Dermis microvascular lymphatic vessel endothelial cell (primary cell): ENCODE data around the gene CAMTA1. TPM values are rescaled to one million over a fixed set of nuclear protein-coding genes. Genes with fewer than 3 reads are reported as not detected.

Experiments
- DNase-seq, 2 donors: peaks; one replicate each; pipeline versions ENCODE4 v3.0.0 to v3.0.0-alpha.2; 2010; ENCODE audit warnings: low read depth in 2 of 2
- total RNA-seq: library from RNA; depleted of rRNA; stranded (reverse); fragments of >200 nt; gene quantifications from 2 replicates; pipeline ENCODE4 v1.2.1, GENCODE V29; 2014

Gene CAMTA1
- total RNA-seq, 1 donor from 2014 or later, result 33.9 TPM

DNA sequence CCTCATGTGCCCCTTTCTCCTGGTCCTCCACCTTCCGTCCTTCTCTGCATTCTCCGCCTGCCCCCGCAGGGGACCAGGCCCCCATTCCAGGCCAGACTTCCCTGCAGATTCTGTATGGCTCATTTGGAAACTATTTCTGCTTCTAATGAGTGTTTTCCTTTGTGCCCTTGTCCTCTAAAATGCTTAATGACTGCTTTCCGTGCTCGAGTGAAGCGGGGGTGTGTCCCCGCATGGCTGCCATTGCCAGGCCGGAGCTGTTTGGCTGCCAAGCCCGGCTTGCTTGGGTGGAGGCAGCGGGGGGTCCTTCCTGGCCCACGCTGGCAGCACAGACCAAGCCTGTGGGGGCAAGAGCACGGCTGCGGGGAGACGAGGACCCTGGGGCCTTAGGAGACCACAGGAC, 686.6 kb downstream of the CAMTA1 start:
- DNase-seq, result peak in 1 of 2 donors; percentile 6

DNA sequence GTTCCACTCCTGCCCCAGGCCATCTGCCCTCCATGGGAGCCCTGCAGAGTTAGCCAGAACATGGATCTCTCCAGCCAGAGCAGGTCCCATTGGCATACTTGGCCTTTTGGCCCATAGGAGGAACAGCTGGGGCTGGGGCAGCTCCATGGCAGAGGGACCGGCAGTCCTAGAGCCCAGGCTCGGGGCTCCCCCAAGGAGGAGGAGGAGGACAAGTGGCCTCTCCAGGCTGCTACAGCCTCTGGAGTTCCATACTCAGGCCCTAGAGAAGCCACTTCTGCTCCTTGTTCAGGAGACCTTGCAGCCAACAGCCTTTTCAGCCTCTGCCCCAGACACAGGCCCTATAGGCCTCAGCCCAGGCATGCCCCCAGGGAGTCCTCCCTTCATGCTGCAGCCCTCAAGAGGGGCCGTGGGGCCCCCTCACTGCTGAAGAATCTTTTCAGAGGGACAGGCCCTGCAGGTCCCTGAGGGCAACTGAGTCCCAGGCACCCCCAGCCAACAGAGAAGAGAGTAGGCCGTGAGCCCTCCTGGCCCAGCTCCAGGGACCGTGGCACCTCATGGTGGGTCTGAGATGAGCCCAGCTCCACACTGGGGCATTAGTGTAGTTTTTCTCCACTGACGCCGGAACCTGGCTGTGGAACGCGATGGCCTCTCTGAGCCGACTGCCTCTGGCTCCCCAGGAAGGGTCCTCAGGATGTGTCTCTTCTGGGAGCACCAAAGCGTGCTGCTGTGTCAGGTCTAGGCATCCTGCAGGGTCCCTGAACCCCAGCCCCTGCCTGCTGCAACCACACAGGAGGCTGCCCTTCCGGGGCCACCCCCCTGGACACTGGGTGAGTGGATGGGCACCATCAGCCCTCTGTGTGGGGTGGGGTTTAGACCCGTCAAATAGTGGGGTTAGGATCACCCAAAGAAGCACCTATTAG, 688.2 kb downstream of the CAMTA1 start:
- no peak for DNase-seq

DNA sequence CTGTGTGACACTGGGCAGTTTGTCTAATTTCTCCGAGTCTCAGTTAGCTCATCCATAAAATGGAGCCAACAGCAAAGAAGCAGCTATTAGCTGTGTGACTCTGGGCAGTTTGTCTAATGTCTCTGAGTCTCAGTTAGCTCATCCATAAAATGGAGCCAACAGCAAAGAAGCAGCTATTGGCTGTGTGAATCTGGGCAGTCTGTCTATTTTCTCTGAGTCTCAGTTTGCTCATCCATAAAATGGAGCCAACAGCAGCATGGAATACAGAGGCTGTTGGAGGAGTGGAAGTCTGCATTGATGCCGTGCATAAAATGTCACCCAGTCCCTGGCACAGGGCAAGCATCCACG, 688.9 kb downstream of the CAMTA1 start:
- DNase-seq, result no peak

DNA sequence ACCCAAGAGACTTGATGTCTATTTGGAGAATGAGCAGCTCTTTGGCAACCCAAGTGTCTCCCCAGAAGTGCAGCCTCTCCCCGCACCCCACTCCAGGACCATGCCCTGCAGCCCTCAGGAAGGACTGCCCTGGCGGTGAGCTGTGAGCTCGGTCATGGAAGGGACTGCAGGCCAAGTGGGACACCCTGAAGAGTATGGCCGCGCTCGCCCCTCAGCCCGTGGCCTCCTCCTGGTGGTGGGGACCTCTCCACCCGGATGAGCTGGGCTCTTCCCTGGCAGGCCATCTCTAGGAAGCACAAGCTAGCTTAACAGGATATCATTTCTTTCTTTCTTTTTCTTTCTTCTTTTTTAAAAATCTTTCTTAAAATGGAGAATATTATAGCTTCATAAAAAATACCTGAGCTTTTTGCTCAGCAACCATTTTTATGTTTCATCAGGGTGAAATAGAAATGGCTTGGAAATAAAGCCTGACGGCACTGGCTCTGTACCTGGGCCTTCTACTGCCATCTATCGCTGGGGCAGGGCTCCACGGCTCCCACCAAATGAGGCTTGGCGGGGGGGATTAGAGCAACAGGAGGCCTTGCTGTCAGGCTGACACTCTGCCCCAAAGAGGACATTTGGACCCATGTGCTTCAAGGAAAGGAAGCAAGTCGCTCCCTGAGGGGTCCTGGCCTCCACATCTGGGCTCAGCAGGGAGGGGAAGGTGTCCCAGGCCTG, 689.7 kb downstream of the CAMTA1 start:
- DNase-seq, result no peak

DNA sequence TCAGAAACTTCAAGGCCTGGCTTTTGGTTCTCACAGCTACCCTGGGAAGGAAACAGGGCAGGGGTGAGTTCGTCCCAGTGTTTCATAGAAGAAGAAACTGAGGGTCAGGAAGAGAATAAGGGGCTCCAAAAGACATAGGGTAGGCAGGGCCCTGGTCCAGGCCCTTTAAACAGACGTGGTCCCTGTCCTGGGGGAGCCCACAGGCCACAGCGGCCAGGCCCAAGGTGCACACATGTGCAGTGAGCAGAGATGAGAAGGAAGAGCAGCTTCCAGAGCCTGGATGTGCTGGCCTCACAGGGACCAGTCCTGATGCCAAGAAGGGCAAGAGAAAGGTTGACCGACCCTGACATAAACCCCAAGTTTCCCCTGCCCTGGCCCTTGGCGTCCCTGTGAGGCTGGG, 690.4 kb downstream of the CAMTA1 start:
- DNase-seq, result no peak

DNA sequence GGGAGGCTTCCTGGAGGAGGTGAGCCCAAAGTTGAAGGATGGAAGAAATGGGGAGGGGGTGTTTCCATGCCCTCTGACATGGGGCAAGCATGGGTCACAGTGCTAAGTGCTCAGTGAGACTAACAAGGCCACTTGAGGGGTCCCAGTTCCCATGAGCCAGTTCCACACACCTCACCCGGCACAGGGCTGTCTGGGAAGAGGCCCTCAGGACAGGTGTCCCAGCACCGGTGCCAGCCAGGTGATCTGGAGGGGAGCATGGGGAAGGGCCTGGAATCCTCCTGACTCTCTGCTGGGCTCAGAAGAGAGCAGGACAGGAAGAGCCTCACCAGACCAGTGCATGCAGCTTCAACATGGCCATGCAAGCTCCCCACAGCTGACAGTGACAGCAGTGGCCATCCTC, 691.1 kb downstream of the CAMTA1 start:
- DNase-seq, result no peak

DNA sequence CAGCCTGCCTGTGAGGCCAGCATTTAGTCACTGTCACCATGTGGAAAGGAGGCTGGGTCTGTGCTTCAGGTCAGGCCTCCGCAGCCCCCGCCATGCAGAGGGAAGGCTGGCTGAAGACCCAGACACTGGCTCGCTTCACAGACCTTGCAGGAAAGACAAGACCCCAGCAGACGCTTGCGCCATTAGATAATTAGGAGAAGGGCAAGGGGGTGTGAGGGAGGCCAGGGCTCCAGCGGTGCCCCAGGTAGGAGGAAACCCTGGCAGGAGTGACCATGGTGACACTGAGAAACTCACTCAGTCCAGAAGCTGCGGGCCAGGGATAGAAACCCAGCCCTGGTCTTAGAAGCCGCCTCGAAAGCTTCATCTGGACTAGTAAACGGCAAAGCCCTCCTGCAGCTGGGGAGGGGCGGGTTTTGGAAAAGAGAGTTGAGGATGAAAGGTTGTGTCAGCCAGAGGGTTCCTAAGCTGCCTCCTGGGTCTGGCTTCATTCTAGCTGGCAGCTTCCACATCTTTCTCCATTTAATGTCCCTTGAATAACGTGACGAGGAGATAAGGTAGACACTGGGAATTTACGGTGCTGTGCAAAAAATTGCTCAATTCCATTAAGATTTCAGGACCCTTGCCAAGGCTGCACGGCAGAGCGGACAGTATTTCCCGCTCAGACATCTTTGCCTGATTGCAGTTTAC, 691.8 kb downstream of the CAMTA1 start:
- no peak for DNase-seq

DNA sequence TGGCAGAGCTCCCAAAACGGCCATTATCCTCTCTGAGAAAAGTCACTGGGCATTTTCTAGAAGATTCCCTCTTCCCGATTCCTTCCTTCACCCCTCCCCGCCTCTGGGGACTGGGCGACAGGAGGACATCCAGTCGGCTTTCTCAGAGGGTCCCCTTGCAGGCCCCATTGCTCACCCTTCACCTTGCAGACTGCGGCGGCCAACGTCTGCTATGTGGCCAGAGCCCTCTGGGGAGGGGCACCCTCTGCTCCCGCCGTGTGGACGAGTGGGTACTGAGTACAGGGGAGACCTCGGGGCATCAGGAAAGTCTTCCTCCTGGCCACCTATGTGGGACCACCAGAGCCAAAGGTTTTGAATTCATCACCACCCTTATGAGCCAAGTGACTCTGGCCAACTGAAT, 692.3 kb downstream of the CAMTA1 start:
- no peak for DNase-seq

DNA sequence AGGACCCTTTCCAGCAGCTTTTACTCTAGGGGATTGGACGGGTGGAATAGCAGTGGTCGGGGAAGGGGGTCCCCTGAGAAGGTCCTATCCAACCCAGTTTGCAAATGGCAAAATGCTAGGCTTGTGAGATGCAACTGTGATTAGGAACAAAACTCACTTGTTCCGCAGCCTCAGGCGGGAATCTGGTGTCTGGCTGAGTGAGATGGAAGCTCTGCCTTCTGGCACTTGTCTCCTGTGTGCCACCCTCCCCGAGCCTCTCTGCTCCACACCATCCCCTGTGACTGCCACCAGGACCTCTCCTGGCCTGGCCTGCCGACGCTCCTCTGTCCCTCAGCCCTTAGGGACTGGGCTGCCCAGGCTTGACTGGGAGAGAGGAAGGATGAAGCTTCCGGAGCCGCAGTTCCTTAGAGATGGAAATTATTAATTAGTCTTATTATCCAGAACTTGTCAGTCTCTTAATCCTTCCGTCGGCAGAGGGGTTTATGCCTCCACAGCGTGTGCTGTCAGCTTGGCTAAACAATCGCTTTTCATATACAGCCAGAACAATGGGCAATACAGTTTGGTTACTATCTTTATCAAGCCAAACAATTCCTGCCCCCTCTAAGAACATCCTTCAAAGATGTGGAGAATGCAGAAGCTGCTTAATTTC, 693.0 kb downstream of the CAMTA1 start:
- DNase-seq, result no peak

DNA sequence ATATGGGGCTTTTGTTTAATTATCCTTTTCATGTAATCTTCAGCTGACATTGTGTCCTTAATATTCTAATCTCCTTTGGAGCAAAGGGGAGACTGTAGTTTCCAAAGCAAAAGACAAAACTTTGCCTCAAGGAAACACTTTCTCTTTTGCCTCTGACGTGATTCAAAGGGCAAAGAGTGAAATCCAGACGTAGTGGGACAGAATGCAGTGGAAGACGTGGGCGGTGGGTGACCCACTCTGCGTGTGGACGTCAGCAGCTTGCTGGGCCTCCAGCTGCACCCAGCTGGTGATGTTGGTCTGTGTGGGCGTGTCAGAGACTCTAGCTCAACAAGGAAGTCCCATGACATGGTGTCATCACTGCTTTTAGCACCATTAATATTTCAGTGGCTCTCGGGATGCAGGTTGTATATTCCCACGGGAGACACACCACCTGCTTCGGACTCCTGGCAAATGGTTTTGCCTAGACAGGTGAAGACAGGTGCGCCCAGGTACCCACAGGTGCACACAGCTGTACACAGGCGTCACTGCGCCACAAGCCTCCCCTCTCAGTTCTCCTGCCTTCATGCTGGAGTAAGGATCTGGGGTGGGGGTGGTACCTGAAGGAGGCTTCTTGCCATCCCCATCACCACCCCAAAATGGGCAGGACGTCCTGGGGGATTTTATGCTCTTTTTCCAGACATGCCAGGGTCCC, 693.7 kb downstream of the CAMTA1 start:
- DNase-seq, result no peak

DNA sequence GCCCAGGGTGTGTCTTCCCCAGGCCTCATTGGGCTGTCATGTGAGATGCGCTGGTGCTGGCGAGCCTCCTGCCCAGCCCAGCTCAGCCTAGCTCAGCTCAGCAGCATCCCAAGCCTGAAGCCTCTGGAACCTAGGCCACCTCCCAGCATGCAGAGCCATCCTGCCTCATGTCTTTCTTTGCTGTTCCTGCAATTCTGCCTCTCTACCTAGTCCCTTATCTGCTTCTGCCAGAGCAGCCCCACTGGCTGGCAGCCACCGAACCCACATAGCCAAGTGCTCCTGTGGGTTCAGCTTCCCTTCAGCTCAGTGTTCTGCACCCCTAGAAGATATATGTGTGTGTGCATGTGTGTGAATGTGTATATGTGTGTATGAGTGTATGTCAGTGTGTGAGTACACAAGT, 694.3 kb downstream of the CAMTA1 start:
- no peak for DNase-seq

DNA sequence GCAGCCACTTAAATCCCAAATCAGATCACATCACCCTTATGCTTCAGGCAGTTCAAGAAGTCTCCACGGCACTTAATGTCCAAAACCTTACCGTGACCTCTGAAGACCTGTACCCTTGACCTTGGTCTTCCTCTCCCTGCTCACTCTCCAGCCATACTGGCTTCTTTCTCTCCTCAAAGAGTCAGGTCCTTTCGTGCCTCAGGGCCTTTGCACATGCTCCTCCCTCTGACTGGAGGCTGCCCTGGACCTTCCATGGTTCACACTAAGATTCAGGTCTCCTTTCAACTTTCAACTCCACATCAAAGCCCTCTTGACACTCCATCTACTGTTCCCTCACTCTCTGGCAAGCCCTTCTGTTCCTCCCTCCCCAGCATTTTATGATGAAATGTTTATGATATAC, 695.9 kb downstream of the CAMTA1 start:
- no peak for DNase-seq

DNA sequence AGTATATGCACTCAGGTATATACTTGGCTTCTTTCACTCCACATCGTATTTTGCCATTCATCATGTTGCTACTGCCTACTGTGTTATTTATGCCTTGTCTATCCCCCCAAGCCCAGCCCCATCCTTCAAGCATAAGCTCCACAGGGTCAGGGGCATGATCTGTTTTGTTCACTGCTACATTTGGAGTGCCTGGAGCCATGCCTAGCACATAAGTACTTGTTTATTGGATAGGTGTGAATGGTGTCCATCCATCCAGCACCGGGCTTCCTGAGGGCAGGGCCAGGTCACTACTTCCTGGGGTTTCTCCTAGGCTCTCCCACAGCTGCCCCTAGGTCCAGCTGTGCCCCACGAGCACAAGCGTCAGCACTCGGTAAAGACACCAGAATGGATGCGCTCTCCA, 696.8 kb downstream of the CAMTA1 start:
- DNase-seq, result no peak

DNA sequence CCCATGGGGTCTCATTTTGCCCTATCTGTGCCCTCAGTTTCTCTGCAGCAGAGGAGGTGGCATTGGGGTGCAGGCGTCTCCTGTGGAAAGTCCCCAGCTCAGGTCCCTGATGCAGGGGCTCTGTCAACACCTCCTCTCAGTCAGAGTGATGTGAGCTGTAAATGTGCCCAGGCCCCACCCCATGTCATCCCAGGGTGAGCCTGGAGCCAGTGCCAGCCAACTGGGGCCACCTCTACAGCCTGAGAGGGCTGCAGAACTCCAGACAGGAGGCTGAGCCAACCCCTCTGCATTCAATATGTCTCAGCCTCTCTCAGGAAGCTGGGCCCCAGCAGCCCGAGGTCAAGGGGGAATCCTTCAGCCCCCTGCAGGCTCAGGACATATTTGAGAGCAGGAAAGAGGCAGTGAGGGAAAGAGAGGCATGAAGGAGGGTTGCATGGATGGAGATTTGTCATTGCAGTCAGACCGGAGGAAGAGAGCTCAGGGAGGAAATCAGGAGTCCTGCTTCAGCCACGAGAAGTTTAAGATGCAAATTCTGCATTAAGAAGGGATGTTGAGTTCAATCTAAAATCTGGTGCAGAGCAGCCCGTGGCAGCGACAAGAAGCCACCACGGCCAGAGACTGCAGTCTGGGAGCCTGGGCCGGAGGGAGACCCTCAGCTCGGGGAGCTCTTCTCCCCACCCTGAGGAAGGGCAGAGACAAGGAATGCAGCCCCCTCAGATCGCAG, 697.7 kb downstream of the CAMTA1 start:
- DNase-seq, result no peak

DNA sequence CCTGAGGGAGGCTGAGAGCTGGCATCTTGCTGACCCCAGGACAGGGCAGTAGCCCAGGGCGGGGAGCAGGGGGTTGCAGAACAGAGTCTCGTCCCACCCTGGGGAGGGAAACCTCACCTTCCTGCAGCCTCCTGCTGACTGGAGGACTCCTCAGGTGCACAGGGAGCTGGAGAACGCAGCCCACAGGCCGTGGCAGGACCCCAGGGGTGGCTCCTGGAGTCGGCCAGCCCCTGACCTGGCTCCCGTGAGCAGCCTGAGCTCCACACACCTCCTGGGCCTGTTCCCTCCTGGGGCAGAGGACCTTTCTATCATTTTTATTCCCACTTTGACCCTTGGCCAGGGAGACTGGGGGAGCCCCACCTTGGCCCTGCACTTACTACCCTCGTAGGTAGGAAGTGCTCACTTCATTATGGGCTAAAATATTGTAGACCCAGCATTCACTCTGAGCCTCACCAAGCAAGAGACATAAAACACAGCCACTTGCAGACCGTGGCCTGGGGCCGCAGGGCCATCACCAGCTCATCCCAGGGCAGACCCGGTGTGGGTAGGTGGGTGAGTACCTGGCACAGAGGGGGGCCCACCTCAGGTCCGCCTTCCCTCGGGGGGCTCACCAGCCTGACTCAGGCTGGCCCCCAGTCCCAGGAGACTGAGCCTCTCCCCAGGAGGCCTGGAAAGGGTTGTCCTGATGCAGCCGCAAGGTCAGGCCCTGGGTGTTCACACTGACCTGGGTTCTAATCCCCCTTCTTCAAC, 698.6 kb downstream of the CAMTA1 start:
- no peak for DNase-seq

DNA sequence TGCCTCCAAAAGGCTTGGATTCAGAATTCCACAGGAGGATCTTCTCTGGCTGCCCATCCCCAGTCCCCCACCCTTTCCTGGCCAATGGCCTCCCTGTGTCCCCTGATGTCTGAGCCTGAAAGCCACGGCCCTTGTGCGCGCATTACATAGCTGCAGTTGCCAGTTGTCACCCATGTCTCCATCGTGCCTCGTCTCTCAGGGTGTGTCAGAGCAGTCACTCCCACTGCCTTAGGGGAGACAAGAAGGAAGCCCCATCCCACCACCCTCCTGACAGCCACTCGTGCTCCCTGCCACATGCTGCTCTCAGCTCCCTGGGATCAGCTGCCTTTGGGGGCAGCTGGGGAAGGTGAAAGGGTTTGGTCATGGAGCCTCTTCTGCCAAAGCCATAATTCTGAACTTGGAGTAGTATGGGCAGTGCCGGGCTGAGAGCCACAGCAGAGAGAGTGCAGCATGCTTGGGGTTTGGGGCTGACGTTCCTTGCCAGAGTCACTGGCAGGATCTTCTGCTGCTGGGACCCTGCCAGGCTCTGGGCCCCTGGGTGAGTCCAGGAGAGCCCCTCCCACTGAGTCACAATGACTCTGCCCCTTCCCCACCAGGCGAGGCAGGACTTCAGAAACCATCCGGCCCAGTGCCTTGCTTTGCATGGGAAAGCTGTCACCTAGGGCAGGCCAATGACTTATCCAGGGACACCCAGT, 700.0 kb downstream of the CAMTA1 start:
- no peak for DNase-seq

DNA sequence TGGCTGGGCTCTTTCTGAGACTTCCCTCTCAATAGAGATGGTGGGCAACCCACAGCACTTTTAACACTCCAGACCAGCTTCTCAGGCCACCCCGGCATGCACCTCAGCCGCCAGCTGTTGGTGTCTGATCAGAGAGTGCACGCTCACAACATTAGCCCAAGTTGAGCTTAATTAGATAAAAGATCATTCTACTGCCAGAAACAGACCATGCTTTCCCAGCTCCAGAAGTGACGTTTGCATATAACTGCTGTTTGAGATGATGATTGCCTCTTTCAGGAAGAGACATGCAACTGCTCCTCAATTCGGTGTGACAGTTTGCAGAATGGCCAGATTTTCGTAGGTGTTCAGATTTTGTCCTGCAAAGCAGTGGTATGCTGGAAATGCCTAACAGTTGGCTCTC, 700.6 kb downstream of the CAMTA1 start:
- DNase-seq, result no peak

DNA sequence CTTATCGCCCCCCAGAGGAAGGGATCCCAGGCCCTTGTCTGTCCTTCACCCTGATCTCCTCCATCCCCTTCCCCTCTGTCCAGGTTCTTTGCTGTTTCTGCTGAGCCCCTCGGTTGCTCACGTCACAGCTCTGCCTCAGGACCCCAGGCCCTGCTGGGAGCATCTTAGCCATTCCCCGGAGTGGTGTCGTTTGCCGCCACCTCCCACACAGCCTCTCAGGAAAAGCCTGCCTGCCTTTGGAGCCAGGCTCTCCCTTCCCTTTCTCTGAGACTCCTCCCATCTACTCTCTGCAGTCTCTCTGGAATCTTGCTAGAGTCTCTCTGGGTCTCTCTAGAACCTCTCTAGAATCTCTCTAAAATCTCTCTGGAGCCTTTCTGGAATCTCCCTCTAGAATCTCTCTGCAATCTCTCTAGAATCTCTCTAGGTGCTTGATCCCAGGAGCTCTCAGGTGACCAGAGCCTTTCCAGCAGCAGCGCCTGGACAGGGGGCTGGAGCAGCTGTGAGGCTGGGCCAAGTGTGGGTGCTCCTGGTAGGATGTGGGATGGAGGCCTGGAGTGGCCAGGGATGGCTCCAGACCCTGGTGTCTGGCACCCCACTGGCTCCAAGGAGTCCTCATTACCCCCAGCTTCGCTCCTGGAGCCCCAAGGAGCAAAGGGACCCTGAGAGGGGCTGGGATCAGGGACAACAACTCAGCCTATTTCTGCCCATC, 702.7 kb downstream of the CAMTA1 start:
- DNase-seq, result no peak

DNA sequence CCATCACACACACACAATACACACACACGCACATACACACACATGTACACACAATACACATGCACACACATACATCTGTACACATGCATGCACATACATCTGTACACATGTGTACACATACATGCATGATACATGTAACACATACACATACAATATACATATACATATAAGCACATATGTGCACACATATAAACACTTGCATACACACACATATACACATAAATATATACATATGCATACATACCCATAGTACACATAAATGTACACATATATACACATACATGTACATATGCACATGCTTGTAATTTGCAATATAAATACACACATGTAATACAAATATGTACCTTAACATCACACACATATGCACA, 703.2 kb downstream of the CAMTA1 start:
- DNase-seq, result no peak
